Mammary epithelial cell (primary cell): ENCODE results near the gene MIOS.

Source experiments
- CTCF ChIP-seq, 2 donors: IDR thresholded peaks in 1 of 2; conservative IDR thresholded peaks in 1 of 2; 2 replicates each; pipeline ENCODE4 v1.5.1; 2011 to 2012; ENCODE audit warnings: inconsistent platforms in 2 of 2, low read length in 2 of 2, mild to moderate bottlenecking in 2 of 2, control low read depth in 1 of 2, low read depth in 1 of 2; ENCODE audit not compliant: insufficient read depth in 1 of 2; ENCODE audit errors: extremely low read depth in 1 of 2
- EZH2 ChIP-seq: IDR thresholded peaks from 2 replicates; pipeline ENCODE4 v1.6.1; 2012; ENCODE audit warnings: low read length, inconsistent platforms, borderline replicate concordance

DNA sequence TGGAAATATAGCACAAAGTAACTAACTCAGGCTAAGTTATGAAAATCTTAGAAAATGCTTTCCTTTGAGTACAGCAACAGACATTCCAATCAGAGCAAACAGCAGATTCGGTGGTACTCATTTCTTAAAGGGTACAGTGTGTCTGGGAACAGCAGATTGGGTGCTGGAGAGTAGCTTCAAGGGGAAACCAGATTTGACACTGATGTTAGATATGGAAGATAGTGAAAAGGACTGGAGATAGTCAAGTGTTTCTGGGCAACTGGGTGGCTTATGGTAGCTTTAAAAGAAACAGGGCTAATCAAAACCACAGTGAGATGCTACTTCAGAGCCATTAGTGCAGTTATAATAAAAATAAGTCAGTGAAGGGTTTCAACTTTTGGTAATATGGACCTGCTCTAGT lies 61.8 kb downstream of the MIOS start:
- TF ChIP-seq CTCF (conservative IDR thresholded peaks at IDR 0.05 in 1 of 2, IDR thresholded peaks at IDR 0.05 in 1 of 2; ENCODE audit: extremely low read depth in 1 of 2, insufficient read depth in 1 of 2, low read depth in 1 of 2, low read length in 2 of 2) (no peak), EZH2 (no peak)
